Measurements from ENCODE around the gene KRT1.

- TF ChIP-seq CEBPB (IDR thresholded peaks at IDR 0.05) = no peak
- no peak for TF ChIP-seq CTCF (IDR thresholded peaks at IDR 0.05)
- TF ChIP-seq SMC3 (IDR thresholded peaks at IDR 0.05) = no peak
- TF ChIP-seq, protein P1, sequence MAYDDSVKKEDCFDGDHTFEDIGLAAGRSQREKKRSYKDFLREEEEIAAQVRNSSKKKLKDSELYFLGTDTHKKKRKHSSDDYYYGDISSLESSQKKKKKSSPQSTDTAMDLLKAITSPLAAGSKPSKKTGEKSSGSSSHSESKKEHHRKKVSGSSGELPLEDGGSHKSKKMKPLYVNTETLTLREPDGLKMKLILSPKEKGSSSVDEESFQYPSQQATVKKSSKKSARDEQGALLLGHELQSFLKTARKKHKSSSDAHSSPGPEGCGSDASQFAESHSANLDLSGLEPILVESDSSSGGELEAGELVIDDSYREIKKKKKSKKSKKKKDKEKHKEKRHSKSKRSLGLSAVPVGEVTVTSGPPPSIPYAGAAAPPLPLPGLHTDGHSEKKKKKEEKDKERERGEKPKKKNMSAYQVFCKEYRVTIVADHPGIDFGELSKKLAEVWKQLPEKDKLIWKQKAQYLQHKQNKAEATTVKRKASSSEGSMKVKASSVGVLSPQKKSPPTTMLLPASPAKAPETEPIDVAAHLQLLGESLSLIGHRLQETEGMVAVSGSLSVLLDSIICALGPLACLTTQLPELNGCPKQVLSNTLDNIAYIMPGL (CRISPR knock-in tag; IDR thresholded peaks at IDR 0.05; ENCODE audit: borderline replicate concordance) = no peak
- TF ChIP-seq, protein P2, sequence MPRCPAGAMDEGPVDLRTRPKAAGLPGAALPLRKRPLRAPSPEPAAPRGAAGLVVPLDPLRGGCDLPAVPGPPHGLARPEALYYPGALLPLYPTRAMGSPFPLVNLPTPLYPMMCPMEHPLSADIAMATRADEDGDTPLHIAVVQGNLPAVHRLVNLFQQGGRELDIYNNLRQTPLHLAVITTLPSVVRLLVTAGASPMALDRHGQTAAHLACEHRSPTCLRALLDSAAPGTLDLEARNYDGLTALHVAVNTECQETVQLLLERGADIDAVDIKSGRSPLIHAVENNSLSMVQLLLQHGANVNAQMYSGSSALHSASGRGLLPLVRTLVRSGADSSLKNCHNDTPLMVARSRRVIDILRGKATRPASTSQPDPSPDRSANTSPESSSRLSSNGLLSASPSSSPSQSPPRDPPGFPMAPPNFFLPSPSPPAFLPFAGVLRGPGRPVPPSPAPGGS (IDR thresholded peaks at IDR 0.05) = no peak
- TF ChIP-seq HES2 (IDR thresholded peaks at IDR 0.05) = no peak
- TF ChIP-seq POLR2A (IDR thresholded peaks at IDR 0.05; ENCODE audit: low read length) = no peak
- no peak for TF ChIP-seq CBX2 (IDR thresholded peaks at IDR 0.05; ENCODE audit: borderline replicate concordance, low read depth)
- no peak for TF ChIP-seq KDM5A (IDR thresholded peaks at IDR 0.05)
- no peak for TF ChIP-seq REST (IDR thresholded peaks at IDR 0.05)
- TF ChIP-seq, protein P3, sequence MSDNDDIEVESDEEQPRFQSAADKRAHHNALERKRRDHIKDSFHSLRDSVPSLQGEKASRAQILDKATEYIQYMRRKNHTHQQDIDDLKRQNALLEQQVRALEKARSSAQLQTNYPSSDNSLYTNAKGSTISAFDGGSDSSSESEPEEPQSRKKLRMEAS (IDR thresholded peaks at IDR 0.05) = no peak
Measured at GRCh38 chr12:52685406-52685890, 5.2 kb upstream of the KRT1 start.
